GM19395 (cell line): ENCODE measurements around the gene AIFM2.
"Not testable (repeated sequence)": the region's sequence is repeated elsewhere in the genome, so short reads cannot be mapped to it uniquely, and the experiment has no call there.

Experiments
- ATAC-seq: cut with Tn5 transposase; IDR thresholded peaks from one replicate; pipeline ENCODE4 v1.9.1; 2021; ENCODE audit warnings: mild to moderate bottlenecking, moderate library complexity; ENCODE audit not compliant: unreplicated experiment

AIFM2 gene

GRCh38 chr10:70132098-70133029 is at the start of gene AIFM2:
TSS of gene AIFM2 (minus strand) at chr10:70132825. CDS start at chr10:70124084, 8,741 bp downstream.
- ATAC-seq: peak; percentile 74

DNA sequence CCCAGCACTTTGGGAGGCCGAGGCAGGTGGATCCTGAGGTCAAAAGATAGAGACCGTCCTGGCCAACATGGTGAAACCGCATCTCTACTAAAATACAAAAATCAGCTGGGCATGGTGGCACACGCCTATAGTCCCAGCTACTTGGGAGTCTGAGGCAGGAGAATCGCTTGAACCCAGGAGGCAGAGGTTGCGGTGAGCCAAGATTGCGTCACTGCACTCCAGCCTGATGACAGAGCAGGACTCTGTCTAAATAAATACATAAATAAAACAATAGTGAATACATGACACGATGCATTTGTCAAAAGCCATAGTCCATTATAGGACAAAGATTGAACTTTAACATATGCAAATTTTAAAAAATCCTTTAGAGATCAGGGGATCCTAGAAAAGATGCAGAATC is 46.6 kb upstream of the AIFM2 start:
- not testable (repeated sequence) for ATAC-seq

GRCh38 chr10:70178139-70178725 is 45.6 kb upstream of the AIFM2 start:
- no peak for ATAC-seq

GRCh38 chr10:70176441-70176840 is 43.8 kb upstream of the AIFM2 start:
- no peak for ATAC-seq

DNA sequence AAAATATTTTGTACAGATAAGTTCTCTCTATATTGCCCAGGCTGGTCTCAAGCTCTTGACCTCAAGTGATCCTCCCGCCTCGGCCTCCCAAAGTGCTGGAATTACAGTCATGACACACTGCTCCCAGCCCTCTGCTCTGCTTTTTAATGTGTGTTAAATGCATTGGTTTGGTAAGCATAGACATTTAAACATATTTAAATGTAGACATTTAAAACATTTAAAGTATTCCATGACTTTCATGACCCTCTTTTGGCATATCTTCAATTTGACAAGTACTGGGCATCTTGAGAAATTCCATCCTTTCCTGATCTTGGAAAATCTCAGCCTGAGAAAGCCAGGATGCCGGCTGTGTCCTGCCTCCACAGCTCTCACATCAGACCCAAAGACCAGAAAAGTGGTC is 42.9 kb upstream of the AIFM2 start:
- no peak for ATAC-seq

- ATAC-seq: no peak
These were observed 41.6 kb upstream of the AIFM2 start for GRCh38 chr10:70174058-70174741.

GRCh38 chr10:70169649-70170364 is 37.2 kb upstream of the AIFM2 start:
- ATAC-seq: peak; percentile 8

DNA sequence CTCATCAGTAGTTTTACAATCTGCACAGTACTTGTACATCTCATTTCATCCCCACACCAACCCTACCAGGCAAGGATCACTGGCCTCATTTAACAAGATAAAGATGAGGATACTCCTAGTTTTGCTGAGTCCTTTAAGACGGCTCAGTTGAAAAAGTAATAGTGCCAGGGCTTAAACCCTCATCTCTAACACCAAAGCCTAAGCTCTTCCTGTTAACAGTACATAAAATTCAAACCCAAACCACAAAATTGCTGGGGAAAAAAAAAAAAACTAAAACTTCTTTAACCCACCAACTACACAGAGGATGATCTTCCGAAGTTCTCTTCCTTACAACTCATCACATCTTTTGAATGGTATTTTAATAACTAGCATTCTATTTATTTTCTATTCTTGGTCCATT is 36.4 kb upstream of the AIFM2 start:
- no peak for ATAC-seq

GRCh38 chr10:70167246-70167645 is 34.6 kb upstream of the AIFM2 start:
- ATAC-seq: no peak

- ATAC-seq: no peak
These were observed 33.8 kb upstream of the AIFM2 start for GRCh38 chr10:70166394-70166793.

- no peak for ATAC-seq
These were observed 31.5 kb upstream of the AIFM2 start for GRCh38 chr10:70164163-70164562.

DNA sequence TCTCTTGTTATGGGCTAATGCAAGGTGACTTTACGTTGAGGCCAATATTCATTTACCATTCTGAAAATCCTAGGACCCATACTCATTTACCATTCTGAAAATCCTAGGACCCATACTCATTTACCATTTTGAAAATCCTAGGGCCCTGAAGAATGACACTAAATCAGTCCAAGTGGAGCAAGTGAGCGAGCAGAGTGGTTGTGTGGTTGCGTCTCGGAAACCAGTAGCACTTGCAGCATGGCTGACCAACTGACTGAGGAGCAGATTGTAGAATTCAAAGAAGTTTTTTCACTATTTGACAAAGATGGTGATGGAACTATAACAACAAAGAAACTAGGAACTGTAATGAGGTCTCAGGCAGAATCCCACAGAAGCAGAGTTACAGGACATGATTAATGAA is 30.8 kb upstream of the AIFM2 start:
- ATAC-seq: no peak

DNA sequence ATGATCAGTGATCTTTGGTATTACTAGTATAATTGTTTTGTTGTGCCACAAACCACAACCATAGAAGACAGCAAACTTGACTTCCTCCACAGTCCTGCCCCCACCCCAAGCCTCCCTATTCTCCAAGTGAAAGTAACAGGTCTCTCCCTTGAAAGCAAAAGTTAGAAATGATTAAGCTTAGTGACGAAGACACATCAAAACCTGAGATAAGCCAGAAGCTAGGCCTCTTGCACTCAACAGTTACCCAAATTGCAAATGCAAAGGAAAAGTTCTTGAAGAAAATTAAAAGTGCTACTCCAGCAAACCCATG is 30.2 kb upstream of the AIFM2 start:
- ATAC-seq: peak; percentile 89

DNA sequence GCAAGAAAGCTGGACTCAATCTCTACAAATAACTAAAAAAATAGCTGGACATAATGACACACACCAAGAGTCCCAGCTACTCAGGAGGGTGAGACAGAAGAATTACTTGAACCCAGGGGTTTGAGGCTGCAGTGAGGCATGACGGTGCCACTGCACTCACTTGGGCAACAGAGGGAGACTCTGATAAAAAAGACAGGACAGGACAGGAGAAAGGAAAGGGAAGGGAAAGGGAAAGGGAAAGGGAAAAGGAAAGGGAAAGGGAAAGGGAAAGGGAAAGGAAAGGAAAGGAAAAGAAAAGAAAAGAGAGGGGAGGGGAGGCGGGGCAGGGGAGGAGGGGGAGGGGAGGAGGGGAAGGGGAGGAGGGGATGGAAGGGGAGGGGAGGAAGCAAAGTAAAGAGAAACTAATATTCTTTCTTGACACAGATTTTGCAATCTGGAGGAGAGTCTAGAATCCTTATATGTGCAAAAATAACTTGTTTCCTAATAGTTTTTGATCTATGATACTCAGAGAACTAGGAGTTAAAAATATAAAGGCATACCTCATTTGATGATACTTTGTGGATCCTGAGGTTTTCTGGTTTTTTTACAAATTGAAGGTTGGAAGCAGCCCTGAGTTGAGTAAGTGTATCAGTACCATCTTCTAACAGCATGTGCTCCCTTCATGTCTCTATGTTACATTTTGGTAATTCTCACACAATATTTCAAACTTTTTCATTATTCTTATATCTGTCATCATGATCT is 29.7 kb upstream of the AIFM2 start:
- ATAC-seq: peak; percentile 37

DNA sequence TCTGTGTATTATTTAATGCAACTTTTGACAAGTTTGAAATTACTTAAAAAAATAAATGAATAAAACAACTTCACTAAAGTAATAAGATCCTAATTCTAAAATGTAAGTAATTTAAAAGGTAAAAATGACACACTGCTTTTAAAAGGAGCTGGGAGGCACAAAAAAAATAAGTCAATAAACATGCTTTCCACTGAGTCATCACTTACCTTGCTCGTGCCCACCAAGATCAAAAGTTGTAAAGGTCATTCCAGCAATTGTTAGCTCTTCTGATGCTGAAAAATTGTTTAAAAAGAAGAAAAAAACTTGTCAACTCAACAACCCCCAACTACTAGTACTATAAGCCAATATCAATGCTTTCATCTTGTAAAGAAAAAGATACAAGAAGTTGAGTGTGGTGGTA is 28.2 kb upstream of the AIFM2 start:
- no peak for ATAC-seq

DNA sequence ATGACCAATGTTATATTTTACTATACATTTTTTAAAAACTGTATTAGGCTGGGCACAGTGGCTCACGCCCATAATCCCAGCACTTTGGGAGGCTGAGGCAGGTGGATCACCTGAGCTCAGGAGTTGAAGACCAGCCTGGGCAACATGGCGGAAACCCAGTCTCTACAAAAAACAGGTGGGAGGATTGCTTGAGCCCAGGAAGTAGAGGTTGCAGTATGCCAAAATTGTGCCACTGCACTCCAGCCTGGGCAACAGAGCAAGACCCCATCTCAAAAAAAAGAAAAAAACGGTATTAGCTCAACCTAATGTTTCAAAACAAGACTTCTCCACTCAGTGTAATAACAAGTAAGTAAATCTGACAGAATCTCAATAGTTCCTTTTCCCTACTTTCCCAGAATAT is 26.7 kb upstream of the AIFM2 start:
- ATAC-seq: not testable (repeated sequence)

DNA sequence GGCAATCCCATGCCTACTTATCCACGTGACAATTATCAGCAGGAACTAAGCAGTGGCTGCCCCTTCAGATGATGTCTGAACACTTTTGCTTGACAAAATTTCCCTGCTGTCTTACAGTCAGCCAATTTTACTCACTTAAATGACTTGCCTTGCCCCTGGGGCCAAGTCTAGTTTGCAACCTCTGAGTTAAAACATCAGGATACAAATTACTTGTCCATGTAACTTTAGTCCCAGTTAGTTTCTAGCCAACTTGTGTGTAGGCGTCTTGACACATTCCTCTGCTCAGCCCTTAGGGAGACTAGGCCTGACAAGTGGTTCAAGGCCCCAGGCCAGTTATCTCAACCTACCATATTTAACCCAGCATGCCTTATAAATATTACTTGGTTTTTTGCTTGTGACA is 25.5 kb upstream of the AIFM2 start:
- ATAC-seq: no peak

DNA sequence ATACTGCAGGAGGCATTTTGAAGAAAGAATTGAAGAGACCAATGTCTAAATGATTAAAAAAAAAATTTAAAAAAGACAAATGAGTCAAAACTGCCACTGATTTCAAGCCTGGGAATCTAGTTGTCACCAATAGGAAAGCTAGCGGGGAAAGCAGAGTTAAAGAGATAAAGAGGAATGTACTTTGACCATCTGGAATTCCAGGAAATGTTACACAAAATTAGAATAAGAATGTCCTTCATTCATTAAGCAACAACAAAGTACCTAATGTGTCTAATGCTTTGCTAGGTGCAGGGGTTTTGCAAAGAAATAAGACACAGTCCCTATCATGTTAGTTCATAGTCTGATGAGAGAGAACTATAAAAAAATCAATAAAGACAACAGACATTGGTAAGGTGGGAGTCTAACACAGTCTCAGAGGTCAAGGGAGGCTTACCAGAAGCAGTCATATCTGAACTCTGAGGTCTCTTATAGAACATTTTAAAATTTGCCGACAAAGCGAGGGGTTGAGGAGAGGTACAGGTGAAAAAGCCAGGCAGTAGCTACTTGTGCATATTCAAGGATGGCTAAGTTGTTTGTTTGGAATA is 22.7 kb upstream of the AIFM2 start:
- no peak for ATAC-seq

- ATAC-seq: no peak
These were observed 15.9 kb upstream of the AIFM2 start for GRCh38 chr10:70148516-70148915.

DNA sequence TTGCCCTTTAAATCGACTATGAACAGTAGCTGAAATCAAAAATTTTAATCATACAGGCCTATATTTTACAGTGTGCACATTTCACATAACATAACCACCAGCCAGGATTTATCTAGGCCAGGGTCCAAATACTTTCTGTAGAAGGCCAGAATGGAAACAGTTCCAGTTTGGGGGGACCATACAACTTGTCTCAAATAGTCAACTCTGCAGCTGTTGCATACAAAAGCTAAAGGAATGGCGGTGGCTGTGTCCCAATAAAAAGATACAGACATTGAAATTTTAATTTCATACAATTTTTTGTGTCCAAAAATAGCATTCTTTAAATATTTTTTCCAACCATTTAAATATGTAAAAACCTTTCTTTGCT is 14.6 kb upstream of the AIFM2 start:
- ATAC-seq: no peak
